ENCODE data around the gene CLDN17. TPM values are rescaled to one million over a fixed set of nuclear protein-coding genes. Genes with fewer than 3 reads are reported as not detected.

CLDN17 gene
- total RNA-seq, 2 donors from 2014 or later = not detected

DNA sequence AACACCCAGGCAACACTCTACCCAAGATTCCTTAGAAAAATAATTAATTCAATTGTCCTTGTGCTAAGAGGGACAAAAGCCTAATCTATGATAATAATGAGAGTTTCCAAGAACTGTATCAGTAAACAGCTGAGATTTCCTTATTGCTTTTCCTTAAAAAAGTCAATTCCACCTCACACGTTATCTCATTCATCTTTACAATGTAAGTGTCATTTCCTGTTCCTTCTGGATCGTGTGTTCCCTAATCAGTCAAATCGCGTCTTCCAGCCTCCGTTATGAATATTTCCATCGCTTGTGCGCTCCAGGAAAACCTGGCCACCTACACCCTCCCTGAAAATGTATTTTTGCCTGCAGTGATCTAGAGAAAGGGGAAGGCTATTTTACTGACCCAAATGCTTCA, 23.9 kb upstream of the CLDN17 start:
- H3K4me3 Mint-ChIP-seq = no peak overlapping the region
- Histone ChIP-seq H3K9me3 (ENCODE audit: control insufficient read depth, low read length) (no peaks in the 10 kb centered on the region), H3K27me3 (ENCODE audit: control insufficient read depth, insufficient read depth, low read length, poor library complexity, severe bottlenecking) (no peaks in the 10 kb centered on the region), H3K4me3 (ENCODE audit: low read length) (no peak overlapping the region), H3K27ac (ENCODE audit: low read depth, low read length) (no peak overlapping the region), H3K36me3 (ENCODE audit: control insufficient read depth, insufficient read depth, low read length) (no peaks in the 10 kb centered on the region), H3K9ac (ENCODE audit: extremely low read depth, low read length, poor library complexity, severe bottlenecking) (no peak overlapping the region), H3K4me1 (ENCODE audit: control insufficient read depth, insufficient read depth, low read length) (no peaks in the 10 kb centered on the region)
- no peak for DNase-seq
- H3K27ac Mint-ChIP-seq = no peak overlapping the region
- no peaks in the 10 kb centered on the region for H3K36me3 Mint-ChIP-seq (ENCODE audit: low read depth)
- no peaks in the 10 kb centered on the region for H3K27me3 Mint-ChIP-seq (ENCODE audit: insufficient read depth)
- no peaks in the 10 kb centered on the region for H3K9me3 Mint-ChIP-seq
- 94 to 97% methylated on average over 7 of the region's 7 CpGs for WGBS, 2 experiments (ENCODE audit: insufficient coverage in 1 of 2, insufficient read length in 1 of 2)
- TF ChIP-seq, protein P1, sequence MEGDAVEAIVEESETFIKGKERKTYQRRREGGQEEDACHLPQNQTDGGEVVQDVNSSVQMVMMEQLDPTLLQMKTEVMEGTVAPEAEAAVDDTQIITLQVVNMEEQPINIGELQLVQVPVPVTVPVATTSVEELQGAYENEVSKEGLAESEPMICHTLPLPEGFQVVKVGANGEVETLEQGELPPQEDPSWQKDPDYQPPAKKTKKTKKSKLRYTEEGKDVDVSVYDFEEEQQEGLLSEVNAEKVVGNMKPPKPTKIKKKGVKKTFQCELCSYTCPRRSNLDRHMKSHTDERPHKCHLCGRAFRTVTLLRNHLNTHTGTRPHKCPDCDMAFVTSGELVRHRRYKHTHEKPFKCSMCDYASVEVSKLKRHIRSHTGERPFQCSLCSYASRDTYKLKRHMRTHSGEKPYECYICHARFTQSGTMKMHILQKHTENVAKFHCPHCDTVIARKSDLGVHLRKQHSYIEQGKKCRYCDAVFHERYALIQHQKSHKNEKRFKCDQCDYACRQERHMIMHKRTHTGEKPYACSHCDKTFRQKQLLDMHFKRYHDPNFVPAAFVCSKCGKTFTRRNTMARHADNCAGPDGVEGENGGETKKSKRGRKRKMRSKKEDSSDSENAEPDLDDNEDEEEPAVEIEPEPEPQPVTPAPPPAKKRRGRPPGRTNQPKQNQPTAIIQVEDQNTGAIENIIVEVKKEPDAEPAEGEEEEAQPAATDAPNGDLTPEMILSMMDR (conservative IDR thresholded peaks at IDR 0.05) = no peak
- no peaks in the 10 kb centered on the region for H3K4me1 Mint-ChIP-seq

DNA sequence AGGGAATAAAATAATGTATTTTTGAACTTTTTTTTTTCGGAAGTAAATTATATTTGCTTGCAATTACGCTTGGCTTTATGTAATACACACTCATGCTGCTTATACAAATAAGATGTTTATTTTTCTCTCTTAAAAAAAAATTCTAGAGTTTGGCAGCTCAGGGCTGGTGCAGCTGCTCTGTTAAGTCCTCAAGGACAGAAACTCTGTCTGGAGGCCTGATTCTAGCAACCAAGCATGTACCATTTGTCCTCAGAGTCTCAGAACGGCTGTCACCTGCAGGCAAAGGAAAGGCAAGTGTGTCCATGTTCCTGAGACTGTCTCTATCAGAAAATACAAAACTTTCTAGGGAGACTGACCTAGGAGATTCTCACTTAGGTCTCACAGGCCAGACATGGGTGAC, 23.2 kb upstream of the CLDN17 start:
- WGBS, 2 experiments (ENCODE audit: insufficient coverage in 1 of 2, insufficient read length in 1 of 2) = 79% methylated on average over 1 of the region's 3 CpGs; no CpG with 5 or more reads in 1 of the 2 experiments
- Mint-ChIP-seq H3K4me3 (no peak overlapping the region), H3K27me3 (ENCODE audit: insufficient read depth) (no peaks in the 10 kb centered on the region), H3K36me3 (ENCODE audit: low read depth) (no peaks in the 10 kb centered on the region), H3K4me1 (no peaks in the 10 kb centered on the region), H3K27ac (no peak overlapping the region), H3K9me3 (no peaks in the 10 kb centered on the region)
- no peaks in the 10 kb centered on the region for H3K27me3 ChIP-seq (ENCODE audit: control insufficient read depth, insufficient read depth, low read length, poor library complexity, severe bottlenecking)
- no peak overlapping the region for H3K9ac ChIP-seq (ENCODE audit: extremely low read depth, low read length, poor library complexity, severe bottlenecking)
- no peaks in the 10 kb centered on the region for H3K36me3 ChIP-seq (ENCODE audit: control insufficient read depth, insufficient read depth, low read length)
- no peak for DNase-seq
- TF ChIP-seq, protein P1 (conservative IDR thresholded peaks at IDR 0.05) = no peak
- H3K27ac ChIP-seq (ENCODE audit: low read depth, low read length) = no peak overlapping the region
- no peaks in the 10 kb centered on the region for H3K9me3 ChIP-seq (ENCODE audit: control insufficient read depth, low read length)
- no peak overlapping the region for H3K4me3 ChIP-seq (ENCODE audit: low read length)
- H3K4me1 ChIP-seq (ENCODE audit: control insufficient read depth, insufficient read depth, low read length) = no peaks in the 10 kb centered on the region

- Mint-ChIP-seq H3K4me3 (no peak overlapping the region), H3K27ac (no peak overlapping the region), H3K27me3 (ENCODE audit: insufficient read depth) (no peaks in the 10 kb centered on the region), H3K9me3 (no peaks in the 10 kb centered on the region), H3K36me3 (ENCODE audit: low read depth) (no peaks in the 10 kb centered on the region), H3K4me1 (no peaks in the 10 kb centered on the region)
- no peaks in the 10 kb centered on the region for H3K9me3 ChIP-seq (ENCODE audit: control insufficient read depth, low read length)
- no peak overlapping the region for H3K27ac ChIP-seq (ENCODE audit: low read depth, low read length)
- WGBS, 2 experiments (ENCODE audit: insufficient coverage in 1 of 2, insufficient read length in 1 of 2) = 78 to 85% methylated on average over 1 of the region's 2 CpGs
- no peak overlapping the region for H3K4me3 ChIP-seq (ENCODE audit: low read length)
- H3K9ac ChIP-seq (ENCODE audit: extremely low read depth, low read length, poor library complexity, severe bottlenecking) = no peak overlapping the region
- no peaks in the 10 kb centered on the region for H3K4me1 ChIP-seq (ENCODE audit: control insufficient read depth, insufficient read depth, low read length)
- no peaks in the 10 kb centered on the region for H3K27me3 ChIP-seq (ENCODE audit: control insufficient read depth, insufficient read depth, low read length, poor library complexity, severe bottlenecking)
- no peak for DNase-seq
- H3K36me3 ChIP-seq (ENCODE audit: control insufficient read depth, insufficient read depth, low read length) = no peaks in the 10 kb centered on the region
- TF ChIP-seq, protein P1 (conservative IDR thresholded peaks at IDR 0.05) = no peak
Measured at GRCh38 chr21:30186242-30186641, 19.6 kb upstream of the CLDN17 start.

Measured in endodermal cell (in vitro differentiated cells).